SK-N-SH treated with all-trans-retinoic acid at 6 μM for 48 hours (cell line): ENCODE results near the gene BYSL.

Experiments
- BACH2 ChIP-seq: fragments of 250-450 bp; sonication (Bioruptor Pico); IDR thresholded peaks from 2 replicates; pipeline ENCODE4 v1.9.0; 2021; ENCODE audit warnings: mild to moderate bottlenecking, borderline replicate concordance
- GLIS3 ChIP-seq: fragments of 250-450 bp; sonication (Bioruptor Pico); IDR thresholded peaks from 2 replicates; pipeline ENCODE4 v1.5.0; 2020; ENCODE audit warnings: mild to moderate bottlenecking, moderate library complexity
- ZNF8 ChIP-seq: fragments of 450-650 bp; formaldehyde crosslinking; IDR thresholded peaks from 2 replicates; pipeline ENCODE4 v1.5.0; 2020; ENCODE audit warnings: mild to moderate bottlenecking, moderate library complexity
- TF ChIP-seq, protein P1 (sequence below): fragments of 250-450 bp; sonication (Bioruptor Pico); IDR thresholded peaks from 2 replicates; pipeline ENCODE4 v1.5.0; 2020; ENCODE audit warnings: mild to moderate bottlenecking, moderate library complexity

DNA sequence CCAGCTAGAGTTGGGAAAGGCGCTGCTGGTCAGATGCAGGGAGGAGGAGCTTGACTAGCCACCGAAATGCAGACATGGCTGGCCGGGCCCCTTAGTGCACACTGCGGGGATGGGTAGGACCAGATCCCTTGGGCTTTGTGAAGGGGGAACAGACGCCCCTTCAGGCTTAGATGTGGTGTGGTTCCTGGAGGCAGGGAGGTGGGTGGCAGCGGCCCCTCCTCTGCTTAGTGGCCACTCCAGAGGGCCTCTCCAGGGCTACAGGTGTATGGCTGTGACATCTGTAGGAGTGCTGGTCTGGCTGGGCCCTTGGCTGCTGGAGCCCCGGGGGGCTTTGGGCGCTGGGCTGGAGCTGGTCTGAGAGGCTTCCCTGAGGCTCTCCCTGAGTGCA is 14.4 kb downstream of the BYSL start:
- TF ChIP-seq, protein P1, sequence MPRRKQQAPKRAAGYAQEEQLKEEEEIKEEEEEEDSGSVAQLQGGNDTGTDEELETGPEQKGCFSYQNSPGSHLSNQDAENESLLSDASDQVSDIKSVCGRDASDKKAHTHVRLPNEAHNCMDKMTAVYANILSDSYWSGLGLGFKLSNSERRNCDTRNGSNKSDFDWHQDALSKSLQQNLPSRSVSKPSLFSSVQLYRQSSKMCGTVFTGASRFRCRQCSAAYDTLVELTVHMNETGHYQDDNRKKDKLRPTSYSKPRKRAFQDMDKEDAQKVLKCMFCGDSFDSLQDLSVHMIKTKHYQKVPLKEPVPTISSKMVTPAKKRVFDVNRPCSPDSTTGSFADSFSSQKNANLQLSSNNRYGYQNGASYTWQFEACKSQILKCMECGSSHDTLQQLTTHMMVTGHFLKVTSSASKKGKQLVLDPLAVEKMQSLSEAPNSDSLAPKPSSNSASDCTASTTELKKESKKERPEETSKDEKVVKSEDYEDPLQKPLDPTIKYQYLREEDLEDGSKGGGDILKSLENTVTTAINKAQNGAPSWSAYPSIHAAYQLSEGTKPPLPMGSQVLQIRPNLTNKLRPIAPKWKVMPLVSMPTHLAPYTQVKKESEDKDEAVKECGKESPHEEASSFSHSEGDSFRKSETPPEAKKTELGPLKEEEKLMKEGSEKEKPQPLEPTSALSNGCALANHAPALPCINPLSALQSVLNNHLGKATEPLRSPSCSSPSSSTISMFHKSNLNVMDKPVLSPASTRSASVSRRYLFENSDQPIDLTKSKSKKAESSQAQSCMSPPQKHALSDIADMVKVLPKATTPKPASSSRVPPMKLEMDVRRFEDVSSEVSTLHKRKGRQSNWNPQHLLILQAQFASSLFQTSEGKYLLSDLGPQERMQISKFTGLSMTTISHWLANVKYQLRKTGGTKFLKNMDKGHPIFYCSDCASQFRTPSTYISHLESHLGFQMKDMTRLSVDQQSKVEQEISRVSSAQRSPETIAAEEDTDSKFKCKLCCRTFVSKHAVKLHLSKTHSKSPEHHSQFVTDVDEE: no peak
- no peak for TF ChIP-seq ZNF8 (CRISPR knock-in tag)
- no peak for TF ChIP-seq BACH2
- no peak for TF ChIP-seq GLIS3 (CRISPR knock-in tag)
